B cell (primary cell): ENCODE data around the gene AP3D1. TPM values are rescaled to one million over a fixed set of nuclear protein-coding genes. Genes with fewer than 3 reads are reported as not detected.

ENCODE experiments used
- ATAC-seq: fragments of 200-7000 bp; cut with Tn5 transposase; one replicate; pipeline ENCODE4 v1.10.0; 2021; ENCODE audit warnings: low read depth, mild to moderate bottlenecking, moderate number of reproducible peaks, moderate library complexity
- CTCF ChIA-PET: fragments of 350-600 bp; sonication (Branson Sonifier 250); formaldehyde crosslinking; loops from one replicate; lab custom pipeline; 2021; ENCODE audit warnings: antibody characterized with exemption, inconsistent platforms; lab: Charles Lee
- POLR2A ChIA-PET: fragments of 350-600 bp; sonication (Branson Sonifier 250); formaldehyde crosslinking; loops from one replicate; lab custom pipeline; 2021; ENCODE audit warnings: antibody characterized with exemption; lab: Charles Lee
- DNase-seq: peaks from one replicate; pipeline ENCODE4 v3.0.0; 2013
- H2AFZ ChIP-seq: 2 replicates; pipeline ENCODE4 v1.6.1; 2012; ENCODE audit warnings: mild to moderate bottlenecking, low read depth, low read length; ENCODE audit not compliant: insufficient read depth, poor library complexity, severe bottlenecking
- H3K27ac ChIP-seq, 2 donors: 1 replicate in 1 of 2; 2 replicates in 1 of 2; pipeline ENCODE4 v1.5.1; 2012 to 2013; ENCODE audit warnings: low read length in 2 of 2, mild to moderate bottlenecking in 2 of 2, moderate library complexity in 1 of 2
- H3K27me3 ChIP-seq, 4 experiments: fragments of 200-600 bp in 1 of 4; sonication (generic) in 1 of 4; replicated peaks in 1 of 4; 1 replicate in 2 of 4; 2 replicates in 2 of 4; pipeline versions ENCODE4 v1.6.1 to v1.7.0; 2013 to 2016; ENCODE audit warnings: low read length in 3 of 4, mild to moderate bottlenecking in 2 of 4, mixed read lengths in 1 of 4, moderate library complexity in 1 of 4; ENCODE audit not compliant: insufficient read depth in 4 of 4, control insufficient read depth in 3 of 4; ENCODE audit errors: control extremely low read depth in 1 of 4
- H3K36me3 ChIP-seq, 2 experiments: replicated peaks in 1 of 2; 1 replicate in 1 of 2; 2 replicates in 1 of 2; pipeline versions ENCODE4 v1.6.1 to v1.7.1; 2013; ENCODE audit warnings: low read length in 1 of 2; ENCODE audit not compliant: insufficient read depth in 2 of 2, control insufficient read depth in 1 of 2; ENCODE audit errors: control extremely low read depth in 1 of 2, extremely low read depth in 1 of 2
- H3K4me1 ChIP-seq, 2 donors: fragments of 200-600 bp in 1 of 2; sonication (generic) in 1 of 2; 1 replicate in 1 of 2; 2 replicates in 1 of 2; pipeline versions ENCODE4 v1.5.1 to v1.6.1; 2013 to 2017; ENCODE audit warnings: low read length in 2 of 2; ENCODE audit not compliant: control insufficient read depth in 2 of 2, insufficient read depth in 2 of 2
- H3K4me2 ChIP-seq: replicated peaks from 2 replicates; pipeline ENCODE3; 2012; ENCODE audit warnings: mild to moderate bottlenecking, low read depth, low read length; ENCODE audit not compliant: poor library complexity, severe bottlenecking
- H3K4me3 ChIP-seq, 5 experiments: fragments of 200-600 bp in 1 of 5; sonication (generic) in 1 of 5; 1 replicate in 3 of 5; 2 replicates in 2 of 5; pipeline versions ENCODE4 v1.5.1 to v1.7.0; 2011 to 2016; ENCODE audit warnings: low read length in 4 of 5, mild to moderate bottlenecking in 4 of 5, low read depth in 2 of 5, control low read depth in 1 of 5, moderate library complexity in 1 of 5; ENCODE audit not compliant: insufficient read depth in 1 of 5; ENCODE audit errors: control extremely low read depth in 1 of 5, extremely low read depth in 1 of 5
- H3K79me2 ChIP-seq: fragments of 200-600 bp; sonication (generic); one replicate; pipeline ENCODE4 v1.6.0; 2016; ENCODE audit warnings: low read length; ENCODE audit not compliant: control insufficient read depth, insufficient read depth
- H3K9ac ChIP-seq: fragments of 200-600 bp; sonication (generic); 2 replicates; pipeline ENCODE4 v1.6.1; 2017; ENCODE audit warnings: mild to moderate bottlenecking, low read length, moderate library complexity
- H3K9me3 ChIP-seq, 3 donors: one replicate each; pipeline versions ENCODE4 v1.6.1 to v1.7.1; 2013; ENCODE audit warnings: low read length in 2 of 3; ENCODE audit not compliant: control insufficient read depth in 2 of 3, insufficient read depth in 1 of 3; ENCODE audit errors: control extremely low read depth in 1 of 3
- H4K20me1 ChIP-seq: 2 replicates; pipeline ENCODE4 v1.6.0; 2012; ENCODE audit warnings: mild to moderate bottlenecking, low read length; ENCODE audit not compliant: insufficient read depth, control insufficient read depth, poor library complexity, severe bottlenecking
- H3K27ac Mint-ChIP-seq: one replicate; pipeline ENCODE4 v1.8.0; 2021; ENCODE audit warnings: mixed read lengths
- H3K27me3 Mint-ChIP-seq: one replicate; pipeline ENCODE4 v1.8.0; 2021; ENCODE audit warnings: mixed read lengths
- H3K4me1 Mint-ChIP-seq: one replicate; pipeline ENCODE4 v1.8.0; 2021; ENCODE audit warnings: mixed read lengths
- H3K4me3 Mint-ChIP-seq: one replicate; pipeline ENCODE4 v1.8.0; 2021; ENCODE audit warnings: mixed read lengths
- H3K9me3 Mint-ChIP-seq: one replicate; pipeline ENCODE4 v1.8.0; 2022; ENCODE audit warnings: mixed read lengths; ENCODE audit not compliant: insufficient read depth
- EZH2 ChIP-seq: IDR thresholded peaks from 2 replicates; pipeline ENCODE4 v1.6.1; 2012; ENCODE audit warnings: borderline replicate concordance, low read depth, mild to moderate bottlenecking, moderate library complexity, low read length; ENCODE audit not compliant: insufficient read depth, poor library complexity, severe bottlenecking
- WGBS: methylation state at CpG from one replicate; pipeline ENCODE4 v1.1.5; 2013; ENCODE audit warnings: missing lambda C conversion rate; ENCODE audit not compliant: insufficient coverage; 5-methylcytosine and 5-hydroxymethylcytosine counted together
- intact Hi-C: fragments of 100-400 bp; cut with micrococcal nuclease; formaldehyde crosslinking; loops from one replicate; pipeline ENCODE4 v1.10.0; 2022
- polyA plus RNA-seq: library from polyadenylated mRNA; depleted of rRNA; stranded (reverse); fragments of >200 nt; gene quantifications from 2 replicates; pipeline ENCODE4 v1.2.3, GENCODE V29; 2012
- total RNA-seq, 2 donors: library from RNA; stranded (reverse); fragments of 120-200 nt in 1 of 2; gene quantifications; 1 replicate in 1 of 2; 2 replicates in 1 of 2; pipeline versions ENCODE4 v1.2.3 to v1.2.4, GENCODE V29; 2013 to 2022
- TF ChIP-seq, protein P1 (sequence below): fragments of 200-600 bp; IDR thresholded peaks from one replicate; pipeline ENCODE4 v1.8.0; 2022; ENCODE audit warnings: antibody characterized with exemption, mild to moderate bottlenecking

The AP3D1 gene
- total and polyA plus RNA-seq, 2 donors (not counting 1 experiment from before 2014, with no cell fraction given): 96.4 to 114 TPM

DNA sequence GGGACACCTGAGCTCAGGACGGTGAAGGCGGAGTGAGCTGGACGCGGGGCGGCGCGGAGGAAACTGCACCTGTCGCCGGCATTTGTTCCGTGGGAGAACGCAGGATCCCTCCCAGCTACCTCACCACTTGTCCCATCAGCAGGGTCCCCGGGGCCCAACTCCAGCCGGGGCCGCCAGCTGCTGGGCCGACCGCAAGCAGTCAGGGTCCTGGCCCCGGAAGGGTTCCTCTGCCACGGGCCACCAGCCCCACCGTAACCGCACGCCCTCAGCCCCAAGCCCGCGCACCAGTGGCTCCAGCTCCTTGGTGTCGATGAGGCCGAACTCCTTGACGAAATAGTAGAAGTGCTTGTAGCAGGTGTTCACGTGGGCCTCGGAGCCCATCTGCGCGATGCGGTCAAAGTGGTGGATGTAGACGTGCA, 74.8 kb downstream of the AP3D1 start:
- ChIA-PET POLR2A (interaction anchor here (0.5 to 1.1 kb wide), 7 partner anchors 9 to 37 kb away, joined by 3 to 8 read pairs (median 4); no protein-coding TSS in a partner anchor), CTCF (interaction anchor here (0.6 to 4.0 kb wide), 4 partner anchors 8 to 24 kb away, joined by 3 to 17 read pairs (median 4); no protein-coding TSS in a partner anchor)
- intact Hi-C loops: no loop called here
- ATAC-seq: no peak
- WGBS: 78% methylated on average over 24 of the region's 32 CpGs
- Histone ChIP-seq H3K9ac (no peak overlapping the region), H3K27me3 (no peaks in the 10 kb centered on the region), H2AFZ (no peak overlapping the region), H3K27ac (no peak overlapping the region), H3K4me3 (no peak overlapping the region), H3K4me2 (no peak overlapping the region), H3K79me2 (peaks cover 94% of the 10 kb centered on the region), H3K36me3 (peaks cover 0 to 79% of the 10 kb centered on the region in 2 experiments), H4K20me1 (peaks cover 66% of the 10 kb centered on the region), H3K9me3 (no peaks in the 10 kb centered on the region), H3K4me1 (peaks cover 49 to 71% of the 10 kb centered on the region in 2 donors)
- peak overlapping the region; percentile 75 for H3K27ac Mint-ChIP-seq
- no peaks in the 10 kb centered on the region for H3K9me3 Mint-ChIP-seq
- H3K4me3 Mint-ChIP-seq: peak overlapping the region; percentile 47
- DNase-seq: peak; percentile 63
- peaks cover 72% of the 10 kb centered on the region for H3K4me1 Mint-ChIP-seq
- TF ChIP-seq, protein P1, sequence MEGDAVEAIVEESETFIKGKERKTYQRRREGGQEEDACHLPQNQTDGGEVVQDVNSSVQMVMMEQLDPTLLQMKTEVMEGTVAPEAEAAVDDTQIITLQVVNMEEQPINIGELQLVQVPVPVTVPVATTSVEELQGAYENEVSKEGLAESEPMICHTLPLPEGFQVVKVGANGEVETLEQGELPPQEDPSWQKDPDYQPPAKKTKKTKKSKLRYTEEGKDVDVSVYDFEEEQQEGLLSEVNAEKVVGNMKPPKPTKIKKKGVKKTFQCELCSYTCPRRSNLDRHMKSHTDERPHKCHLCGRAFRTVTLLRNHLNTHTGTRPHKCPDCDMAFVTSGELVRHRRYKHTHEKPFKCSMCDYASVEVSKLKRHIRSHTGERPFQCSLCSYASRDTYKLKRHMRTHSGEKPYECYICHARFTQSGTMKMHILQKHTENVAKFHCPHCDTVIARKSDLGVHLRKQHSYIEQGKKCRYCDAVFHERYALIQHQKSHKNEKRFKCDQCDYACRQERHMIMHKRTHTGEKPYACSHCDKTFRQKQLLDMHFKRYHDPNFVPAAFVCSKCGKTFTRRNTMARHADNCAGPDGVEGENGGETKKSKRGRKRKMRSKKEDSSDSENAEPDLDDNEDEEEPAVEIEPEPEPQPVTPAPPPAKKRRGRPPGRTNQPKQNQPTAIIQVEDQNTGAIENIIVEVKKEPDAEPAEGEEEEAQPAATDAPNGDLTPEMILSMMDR: no peak
- no peak for TF ChIP-seq EZH2
- no peaks in the 10 kb centered on the region for H3K27me3 Mint-ChIP-seq

DNA sequence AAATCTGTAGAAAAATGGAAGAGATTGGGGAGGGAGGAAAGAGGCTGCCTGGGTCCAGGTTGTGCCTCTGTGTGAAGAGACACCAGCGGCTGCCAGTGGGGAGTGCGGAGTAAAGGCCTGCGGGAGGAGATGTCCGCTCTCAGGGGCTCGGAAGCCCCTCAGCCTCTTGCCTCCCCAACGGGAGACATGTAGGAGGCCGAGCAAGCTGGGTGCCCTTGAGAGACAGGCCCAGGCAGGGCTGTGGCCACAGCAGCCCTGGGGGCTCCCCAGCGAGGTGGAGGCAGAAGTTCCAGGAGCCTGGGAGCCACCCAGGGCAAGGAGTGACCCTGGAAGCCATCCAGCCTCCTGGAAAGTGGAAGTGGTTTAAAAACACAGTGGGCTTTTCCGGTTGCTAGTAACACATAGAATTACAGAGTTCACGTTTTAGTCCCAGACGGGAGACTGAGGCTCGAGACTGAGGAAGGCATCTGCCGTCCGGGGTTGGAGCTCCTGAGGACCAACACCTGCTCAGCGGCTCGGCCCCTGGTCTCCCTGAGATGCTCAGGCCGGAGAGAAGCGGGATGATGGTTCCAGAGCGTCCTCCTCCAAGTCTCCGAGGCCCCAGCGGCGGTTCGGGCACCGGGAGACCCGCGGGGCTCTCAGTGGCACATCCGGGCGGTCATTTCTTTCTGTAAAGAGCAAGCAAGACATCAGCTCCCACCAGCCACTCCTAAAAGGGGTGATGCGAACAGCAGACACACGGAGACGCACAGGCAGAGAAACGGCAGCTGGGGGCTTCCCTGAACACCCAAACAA, 78.4 kb downstream of the AP3D1 start:
- Mint-ChIP-seq H3K4me3 (peak overlapping the region; percentile 52), H3K4me1 (peaks cover 61% of the 10 kb centered on the region), H3K27me3 (no peaks in the 10 kb centered on the region), H3K27ac (peak overlapping the region; percentile 90), H3K9me3 (no peaks in the 10 kb centered on the region)
- POLR2A ChIA-PET: interaction anchor here (0.7 to 1.8 kb wide), 7 partner anchors 11 to 73 kb away, joined by 4 to 13 read pairs (median 4); no protein-coding TSS in a partner anchor
- no peak for ATAC-seq
- DNase-seq: no peak
- H3K9ac ChIP-seq: no peak overlapping the region
- no peaks in the 10 kb centered on the region for H3K27me3 ChIP-seq
- peaks cover 33 to 63% of the 10 kb centered on the region in 2 donors for H3K4me1 ChIP-seq
- 97% methylated on average over 30 of the region's 32 CpGs for WGBS
- H3K36me3 ChIP-seq: peaks cover 0 to 59% of the 10 kb centered on the region in 2 experiments
- H3K4me3 ChIP-seq: no peak overlapping the region
- H3K27ac ChIP-seq: peak overlapping the region; percentile 74 to 79
- TF ChIP-seq, protein P1: no peak
- no peak for TF ChIP-seq EZH2
- peaks cover 49% of the 10 kb centered on the region for H4K20me1 ChIP-seq
- intact Hi-C loops: no loop called here
- H3K79me2 ChIP-seq: peaks cover 77% of the 10 kb centered on the region
- H3K4me2 ChIP-seq: peak overlapping the region; percentile 18
- no peak overlapping the region for H2AFZ ChIP-seq
- H3K9me3 ChIP-seq: no peaks in the 10 kb centered on the region
- CTCF ChIA-PET: interaction anchor here (1.2 to 10.5 kb wide), 5 partner anchors 10 to 21 kb away, joined by 3 to 96 read pairs (median 5); partner anchors contain the start of gene MOB3A
